ENCODE data around the gene KCTD1. TPM values are rescaled to one million over a fixed set of nuclear protein-coding genes. Genes with fewer than 3 reads are reported as not detected.

The KCTD1 gene
- total and polyA plus RNA-seq, 10 of the 15 experiments (the other 5 are each of a cell fraction or from before 2014, with no cell fraction given), result 1.5 to 13.4 (median 5.5) TPM

DNA sequence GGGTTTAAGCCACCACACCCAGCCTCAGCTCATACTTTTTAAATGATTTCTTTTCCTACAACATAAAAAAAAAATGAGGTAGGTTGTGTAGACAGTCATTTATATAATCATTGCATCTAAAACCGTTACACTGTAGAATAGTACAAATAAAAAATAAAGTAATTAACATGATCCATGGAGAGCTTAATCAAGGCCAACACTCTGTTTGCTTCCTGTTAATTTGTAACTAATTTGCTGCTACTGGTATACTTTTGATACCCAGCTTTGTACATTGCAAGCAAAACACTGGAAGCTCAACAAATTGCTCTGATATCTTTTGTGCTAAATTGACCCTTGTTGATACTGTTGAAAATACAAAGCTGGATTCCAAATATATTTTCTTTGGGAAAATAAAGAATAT, 20.2 kb upstream of the KCTD1 start (continued):
- no peak for TF ChIP-seq RELB (IDR thresholded peaks at IDR 0.05; ENCODE audit: low read depth)
- no peak for TF ChIP-seq BCL3 (IDR thresholded peaks at IDR 0.05; ENCODE audit: borderline replicate concordance, insufficient read depth, low read depth, low read length, poor library complexity, severe bottlenecking)

DNA sequence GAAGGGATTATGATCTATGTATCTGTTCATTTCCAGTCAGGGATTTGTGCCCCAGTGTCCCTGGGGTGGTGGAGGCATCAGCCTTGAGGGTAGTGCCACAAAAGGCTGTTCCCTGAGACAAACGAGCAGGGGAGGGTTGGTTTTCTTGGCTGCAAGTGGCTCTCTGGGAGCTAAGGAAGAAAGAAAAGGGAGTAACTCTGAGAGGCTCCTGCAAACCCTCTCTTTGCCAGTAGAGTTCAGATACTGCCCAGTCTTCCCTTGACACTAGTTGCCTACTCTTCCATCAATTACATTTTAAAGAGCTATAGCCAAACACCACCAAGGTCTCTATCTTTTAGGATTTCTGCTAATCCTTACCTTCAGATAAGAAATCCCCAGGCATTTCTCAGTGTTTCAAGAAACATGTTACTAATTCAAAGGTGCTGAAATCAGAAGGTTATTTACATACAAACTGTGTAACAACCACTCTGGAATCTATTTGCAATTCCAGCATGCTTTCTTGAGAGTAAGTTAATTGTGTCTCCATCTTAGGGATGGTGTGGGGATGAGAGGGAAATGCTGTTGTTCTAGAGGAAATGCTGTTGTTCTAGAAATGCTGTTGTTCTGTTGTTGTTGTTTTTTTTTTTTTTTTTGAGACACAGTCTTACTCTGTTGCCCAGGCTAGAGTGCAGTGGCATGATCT, 18.7 kb upstream of the KCTD1 start:
- no peak overlapping the region for H3K4me2 ChIP-seq (ENCODE audit: control insufficient read depth, insufficient read depth)
- no peaks in the 10 kb centered on the region for H3K79me2 ChIP-seq (ENCODE audit: control insufficient read depth, insufficient read depth, low read length)
- ChIA-PET RAD21 (ENCODE audit: unreplicated experiment) (no interaction called here), CTCF (interaction anchor here (0.6 kb wide), 1 partner anchor 183 kb away, joined by 4 read pairs; no protein-coding TSS in a partner anchor), SMC1A (ENCODE audit: uncharacterized antibody, unreplicated experiment) (interaction anchor here (0.7 kb wide), 1 partner anchor 9 kb away, joined by 3 read pairs; no protein-coding TSS in a partner anchor), POLR2A (interaction anchor here (0.6 kb wide), 2 partner anchors 26 to 99 kb away, joined by 3 to 6 read pairs; no protein-coding TSS in a partner anchor)
- no peak overlapping the region for H3K27ac ChIP-seq (ENCODE audit: control insufficient read depth, insufficient read depth)
- no peaks in the 10 kb centered on the region for H3K27me3 ChIP-seq (replicated peaks in 1 of 2; ENCODE audit: control insufficient read depth in 2 of 2, insufficient read depth in 2 of 2, low read length in 1 of 2)
- no peak overlapping the region for H2AFZ ChIP-seq (ENCODE audit: control insufficient read depth, low read depth, low read length)
- H4K20me1 ChIP-seq (ENCODE audit: control insufficient read depth, insufficient read depth), result no peaks in the 10 kb centered on the region
- H3K36me3 ChIP-seq (ENCODE audit: control insufficient read depth in 2 of 2, insufficient read depth in 2 of 2, low read length in 1 of 2), result no peaks in the 10 kb centered on the region
- H3K9ac ChIP-seq (ENCODE audit: control insufficient read depth, insufficient read depth, low read length), result no peak overlapping the region
- WGBS (ENCODE audit: insufficient coverage, insufficient replicate concordance, low lambda C conversion rate, missing lambda C conversion rate), result 0% methylated on average over 1 of the region's 1 CpG
- no peaks in the 10 kb centered on the region for H3K4me1 ChIP-seq (ENCODE audit: control insufficient read depth, insufficient read depth, low read length)
- intact Hi-C loops (cut with micrococcal nuclease; ENCODE audit: unreplicated experiment) (no loop called here), in situ Hi-C loops (cut with MboI) (no loop called here)
- DNase-seq (ENCODE audit: low read depth, low spot score) (no peak), ATAC-seq (no peak), FAIRE-seq (no peak)
- no peaks in the 10 kb centered on the region for H3K9me3 ChIP-seq (replicated peaks; ENCODE audit: control insufficient read depth, insufficient read depth, low read length)
- H3K4me3 ChIP-seq, result no peak overlapping the region
- BruUV-seq (replicated peaks), result no TSS peak
- TF ChIP-seq ZBED1 (IDR thresholded peaks at IDR 0.05; ENCODE audit: borderline replicate concordance) (no peak), SUPT20H (IDR thresholded peaks at IDR 0.05; ENCODE audit: borderline replicate concordance, control insufficient read depth, low read depth, low read length) (no peak), ASH2L (IDR thresholded peaks at IDR 0.05; ENCODE audit: borderline replicate concordance, low read depth) (no peak), ZZZ3 (IDR thresholded peaks at IDR 0.05; ENCODE audit: control insufficient read depth, insufficient read length, low read depth) (no peak), KLF5 (IDR thresholded peaks at IDR 0.05; ENCODE audit: partially characterized antibody) (no peak), ELK1 (IDR thresholded peaks at IDR 0.05; ENCODE audit: low read depth, low read length) (no peak), DPF2 (IDR thresholded peaks at IDR 0.05) (no peak), ZBTB4 (CRISPR knock-in tag; IDR thresholded peaks at IDR 0.05) (no peak)
- TF ChIP-seq, protein P1, sequence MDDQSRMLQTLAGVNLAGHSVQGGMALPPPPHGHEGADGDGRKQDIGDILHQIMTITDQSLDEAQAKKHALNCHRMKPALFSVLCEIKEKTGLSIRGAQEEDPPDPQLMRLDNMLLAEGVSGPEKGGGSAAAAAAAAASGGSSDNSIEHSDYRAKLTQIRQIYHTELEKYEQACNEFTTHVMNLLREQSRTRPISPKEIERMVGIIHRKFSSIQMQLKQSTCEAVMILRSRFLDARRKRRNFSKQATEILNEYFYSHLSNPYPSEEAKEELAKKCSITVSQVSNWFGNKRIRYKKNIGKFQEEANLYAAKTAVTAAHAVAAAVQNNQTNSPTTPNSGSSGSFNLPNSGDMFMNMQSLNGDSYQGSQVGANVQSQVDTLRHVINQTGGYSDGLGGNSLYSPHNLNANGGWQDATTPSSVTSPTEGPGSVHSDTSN (IDR thresholded peaks at IDR 0.05; ENCODE audit: insufficient replicate concordance, low read depth, low read length), result no peak
